ENCODE results near the gene CPE.

The CPE gene

DNA sequence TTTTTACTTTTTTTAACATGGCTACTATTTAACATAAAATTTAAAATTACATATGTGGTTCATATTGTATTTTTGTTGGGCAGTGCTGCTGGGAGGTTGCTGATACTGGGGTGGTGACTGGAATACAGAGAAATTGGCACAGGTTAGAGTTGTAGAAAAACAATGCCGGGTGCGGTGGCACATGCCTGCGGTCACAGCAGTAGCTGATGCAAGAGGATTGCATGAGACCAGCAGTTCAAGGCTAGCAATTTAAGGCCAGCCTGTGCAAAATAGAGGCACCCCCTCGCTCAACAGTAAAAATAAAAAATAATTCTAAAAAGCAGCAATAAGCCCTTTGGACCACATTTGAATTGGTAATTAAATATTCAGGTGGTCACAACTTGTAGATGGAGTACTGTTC, 11.8 kb upstream of the CPE start:
- no peak for DNase-seq

DNA sequence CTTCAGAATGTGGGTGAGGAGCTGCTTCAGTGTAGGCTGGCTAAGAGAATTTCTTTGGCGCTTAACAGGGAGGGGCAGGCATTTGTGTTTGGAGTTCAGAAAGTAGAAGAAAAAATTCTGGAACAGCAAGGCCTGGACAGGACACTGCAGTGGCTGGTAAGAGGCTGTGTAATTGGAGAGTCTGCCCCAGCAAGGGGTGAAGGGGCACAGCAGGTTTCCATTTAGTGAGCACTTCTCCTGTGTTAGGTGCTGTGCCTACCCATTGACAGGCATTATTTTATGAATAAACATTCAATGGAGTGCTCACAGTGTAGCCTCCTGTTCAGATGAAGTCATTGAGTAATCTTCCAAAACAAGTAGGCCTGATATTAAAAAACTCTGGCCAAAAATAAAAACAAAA, 10.7 kb upstream of the CPE start:
- DNase-seq, result no peak

DNA sequence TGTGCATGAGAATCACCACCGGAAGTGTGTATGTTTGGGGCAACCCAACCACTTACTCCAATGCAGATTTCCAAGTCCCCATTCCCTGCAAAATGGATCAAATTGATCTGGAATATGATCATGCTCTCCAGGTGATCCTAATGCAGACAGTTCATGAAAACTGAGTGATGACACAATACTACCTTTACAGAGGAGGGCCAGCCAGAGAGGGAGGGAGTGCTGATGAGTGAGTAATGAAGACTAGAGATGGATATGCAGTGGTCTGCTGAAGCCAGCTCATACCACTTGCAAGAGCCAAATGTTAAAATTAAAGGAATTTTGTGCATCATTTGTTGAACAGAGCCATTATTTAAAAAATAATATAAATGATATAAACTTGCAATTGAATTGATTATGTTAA, 10.2 kb upstream of the CPE start:
- DNase-seq, result no peak

DNA sequence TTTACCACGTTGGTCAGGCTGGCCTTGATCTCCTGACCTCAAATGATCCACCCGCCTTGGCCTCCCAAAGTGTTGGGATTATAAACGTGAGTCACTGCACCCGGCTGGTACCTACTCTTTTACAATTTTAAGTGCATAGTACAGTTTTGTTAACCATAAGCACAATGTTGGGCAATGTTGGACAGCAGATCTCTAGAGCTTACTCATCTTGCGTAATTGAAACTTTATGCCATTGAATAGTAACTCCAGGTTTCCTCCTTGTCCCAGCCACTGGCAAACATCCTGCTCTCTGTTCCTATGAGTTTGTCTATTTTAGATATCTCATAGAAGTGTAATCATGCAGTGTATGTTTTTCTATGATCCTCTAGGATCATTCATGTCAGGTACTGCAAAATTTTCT, 9.3 kb upstream of the CPE start:
- no peak for DNase-seq

DNA sequence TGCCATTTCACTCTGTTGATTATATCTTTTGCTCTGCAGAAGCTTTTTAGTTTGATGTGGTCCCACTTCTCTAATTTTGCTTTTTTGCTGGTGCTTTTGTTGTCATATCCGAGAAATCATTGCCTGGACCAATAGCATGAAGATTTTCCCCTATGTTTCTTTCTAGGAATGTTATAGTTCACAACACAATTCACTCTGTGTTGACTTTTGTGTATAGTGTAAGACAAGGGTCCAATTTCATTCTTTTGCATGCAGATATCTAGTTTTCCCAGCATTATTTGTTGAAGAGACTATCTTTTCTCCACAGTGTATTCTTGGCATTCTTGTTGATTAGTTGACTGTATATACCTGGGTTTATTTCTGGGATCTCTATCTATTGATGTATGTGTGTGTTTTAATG, 8.3 kb upstream of the CPE start:
- DNase-seq, result no peak

DNA sequence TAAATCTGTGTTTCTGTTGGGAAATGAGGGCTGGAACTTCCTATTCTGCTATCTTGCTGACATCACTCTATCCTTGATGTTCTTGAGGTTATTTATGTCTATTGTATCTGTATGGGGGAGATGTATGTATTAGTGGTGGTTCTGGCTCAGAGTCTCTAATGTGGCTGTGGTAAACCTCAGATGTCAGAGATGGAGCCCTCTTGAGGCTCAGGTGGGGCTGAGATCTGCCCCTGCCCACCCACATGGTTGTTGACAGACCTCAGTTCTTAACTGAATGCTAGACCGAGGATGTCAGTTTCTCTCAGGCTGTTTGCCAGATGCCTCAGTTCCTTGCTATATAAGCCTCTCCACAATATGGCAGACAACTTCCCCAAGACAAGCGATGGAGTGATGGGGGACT, 3.3 kb upstream of the CPE start:
- DNase-seq, result no peak

DNA sequence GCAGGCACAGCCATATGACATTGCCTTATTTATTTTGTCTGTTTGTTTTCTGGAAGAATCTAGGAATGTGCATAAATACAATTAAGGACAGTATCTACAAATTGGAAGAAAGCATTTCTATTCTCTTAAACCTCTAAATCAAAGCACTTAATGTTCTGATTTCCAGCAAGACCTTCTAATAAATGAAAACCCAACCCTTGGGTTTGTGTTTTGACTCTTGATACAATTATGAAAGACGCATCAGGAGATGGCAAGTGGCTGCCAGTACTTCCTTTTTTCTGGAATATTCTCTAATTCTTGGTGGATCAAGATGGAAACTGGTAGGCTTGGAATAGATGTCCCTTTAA, 437 bp upstream of the CPE start:
- DNase-seq, result no peak

DNA sequence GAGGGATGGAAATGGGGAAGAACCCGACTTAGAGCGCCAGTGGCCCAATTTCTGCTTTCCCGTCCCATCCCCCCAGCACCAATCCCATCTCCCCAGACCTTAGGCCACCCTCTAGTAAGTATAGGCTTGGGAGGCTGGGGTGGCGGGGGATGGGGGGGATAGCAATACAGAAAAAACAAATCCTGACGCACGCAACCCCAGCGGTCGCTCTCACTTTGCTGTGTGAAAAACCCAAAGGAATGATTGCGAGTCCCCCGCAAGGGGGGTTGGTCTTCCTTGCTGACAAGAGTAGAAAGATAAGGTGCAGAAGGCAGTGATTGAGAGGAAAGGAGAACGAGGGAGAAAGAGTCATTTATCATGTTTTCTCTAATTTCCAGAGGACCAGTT, 863 bp downstream of the CPE start:
- DNase-seq, result no peak

DNA sequence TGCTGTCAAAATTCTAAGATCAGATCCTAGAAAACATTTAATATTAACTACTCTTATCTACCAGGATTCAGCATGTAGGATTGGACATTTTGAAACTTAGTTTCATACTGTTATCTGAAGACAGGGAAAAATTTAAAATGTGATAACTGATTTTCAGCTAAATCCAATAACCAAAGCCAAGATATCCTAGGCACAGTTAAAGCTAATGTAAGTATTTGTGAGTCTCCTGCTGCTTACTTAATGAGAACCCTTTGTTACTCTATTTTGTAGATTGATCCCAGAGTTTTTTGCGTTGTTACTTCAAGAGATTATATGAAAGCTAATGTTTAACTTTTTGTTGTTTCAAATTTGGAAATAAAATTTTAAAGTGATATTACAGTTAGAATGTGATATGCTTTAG, 2.0 kb downstream of the CPE start:
- DNase-seq, result no peak

DNA sequence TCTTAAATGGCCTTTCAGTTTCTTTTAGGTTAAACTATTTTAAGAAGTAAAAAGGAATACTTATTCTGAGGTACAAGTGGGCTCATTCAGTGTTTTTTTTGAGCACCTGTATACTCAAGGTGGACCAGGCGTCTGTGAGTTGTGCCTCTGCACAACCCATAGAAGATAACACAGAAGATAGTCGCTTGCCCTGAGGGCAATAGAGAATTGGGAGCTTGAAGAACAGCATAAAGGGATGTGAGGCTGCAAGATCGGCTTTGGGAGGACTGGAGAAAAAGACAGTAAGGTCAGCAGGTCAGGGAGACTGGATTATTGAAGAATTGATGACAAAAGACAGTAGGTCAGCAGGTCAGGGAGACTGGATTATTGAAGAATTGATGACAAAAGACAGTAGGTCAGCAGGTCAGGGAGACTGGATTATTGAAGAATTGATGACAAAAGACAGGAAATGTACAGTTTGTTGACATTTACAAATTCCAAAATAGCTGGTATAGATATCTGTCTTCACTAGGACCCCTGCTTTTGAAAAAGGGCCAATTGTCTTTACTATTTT, 3.1 kb downstream of the CPE start:
- DNase-seq, result no peak

DNA sequence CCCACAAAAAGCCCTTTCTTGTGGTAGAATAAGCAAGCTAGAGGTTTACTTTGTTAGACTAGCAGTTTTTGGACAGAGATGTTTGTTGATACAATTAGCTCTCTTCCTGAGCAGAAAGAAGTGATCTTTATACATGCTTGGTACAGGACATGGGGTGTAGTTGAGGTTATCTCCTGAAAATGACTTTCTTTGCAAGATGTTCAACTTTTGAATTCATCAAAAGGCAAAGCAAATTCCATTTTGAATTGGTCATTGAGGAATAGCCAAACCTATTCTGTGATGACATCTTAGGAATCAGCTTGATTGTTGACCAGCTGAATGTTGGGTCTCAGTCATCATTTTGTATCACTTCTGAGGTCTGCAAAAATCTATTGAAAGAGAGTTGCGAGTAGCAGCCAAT, 3.8 kb downstream of the CPE start:
- DNase-seq, result no peak

DNA sequence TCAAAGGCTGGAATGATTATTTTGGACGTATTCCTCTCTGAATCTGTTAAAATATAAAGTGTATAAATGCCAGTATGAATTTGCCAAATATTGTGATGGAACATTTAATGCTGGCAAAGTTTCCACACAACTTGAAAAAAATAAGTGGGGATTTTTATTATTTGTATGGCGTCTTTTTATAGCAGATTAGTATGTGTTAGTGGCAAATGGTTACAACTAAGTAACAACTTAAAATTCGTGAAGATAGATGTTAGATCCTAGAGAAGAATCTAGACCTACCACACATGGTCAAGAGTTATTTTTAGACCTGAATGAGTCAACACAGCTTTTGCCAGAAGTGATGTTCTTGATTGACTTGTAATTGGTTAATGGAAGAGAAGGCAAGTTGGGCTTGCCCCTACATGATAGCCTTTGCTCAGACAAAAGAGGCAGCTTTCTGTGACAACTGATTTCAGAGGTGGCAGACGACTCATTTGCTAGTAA, 4.8 kb downstream of the CPE start:
- DNase-seq, result no peak

DNA sequence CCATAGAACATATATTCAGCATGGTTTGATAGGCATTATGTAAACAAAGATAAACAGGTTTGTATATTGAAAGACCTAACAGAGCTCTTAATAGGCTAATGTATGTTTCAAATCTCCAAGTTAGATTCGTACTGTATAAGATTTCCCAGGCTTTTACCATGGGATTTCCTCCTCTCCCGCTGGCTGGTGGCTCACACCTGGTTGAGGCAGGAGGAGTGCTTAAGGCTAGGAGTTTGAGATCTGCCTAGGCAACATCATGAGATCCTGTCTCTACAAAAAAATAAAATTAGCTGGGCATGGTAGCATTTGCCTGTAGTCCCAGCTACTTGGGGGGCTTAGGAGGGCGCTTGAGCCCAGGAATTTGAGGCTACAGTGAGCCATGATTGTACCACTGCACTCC, 5.4 kb downstream of the CPE start:
- no peak for DNase-seq

DNA sequence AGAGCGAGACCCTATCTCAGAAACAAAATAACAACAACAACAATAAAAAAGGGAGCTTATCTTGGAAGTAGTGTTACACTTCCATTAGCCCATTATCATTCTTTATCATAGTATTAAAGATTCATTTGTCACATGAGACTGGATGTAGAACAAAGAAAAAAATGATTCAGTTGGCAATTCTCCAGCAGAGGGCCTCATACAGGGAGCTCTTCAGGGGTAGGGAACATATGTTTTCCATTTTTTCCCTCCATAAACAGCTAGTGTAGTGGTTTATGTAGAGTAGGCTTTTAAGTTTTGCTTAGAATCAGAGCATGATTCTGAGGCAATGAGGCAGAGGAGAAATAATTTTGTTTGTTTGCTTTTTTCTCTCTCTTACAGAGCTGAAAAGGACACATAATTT, 5.8 kb downstream of the CPE start:
- DNase-seq, result no peak

DNA sequence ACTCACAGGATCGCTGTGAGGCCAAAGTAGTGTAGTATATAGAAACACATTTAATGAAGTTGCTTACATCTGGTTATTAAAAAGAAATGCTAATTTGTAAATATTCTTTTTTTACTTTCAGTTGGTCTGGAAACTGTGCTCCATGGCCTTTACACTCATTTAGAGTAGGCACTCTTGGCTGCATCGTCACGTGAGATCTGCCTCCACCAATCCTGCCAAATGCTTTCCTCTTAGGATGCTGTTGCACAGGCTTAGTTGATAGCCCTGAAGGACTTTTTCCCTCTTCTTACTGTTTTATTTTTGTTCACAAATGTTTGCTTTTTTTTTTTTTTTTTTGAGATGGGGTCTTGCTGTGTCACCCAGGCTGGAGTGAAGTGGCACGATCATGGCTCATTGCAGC, 6.3 kb downstream of the CPE start:
- DNase-seq, result no peak

DNA sequence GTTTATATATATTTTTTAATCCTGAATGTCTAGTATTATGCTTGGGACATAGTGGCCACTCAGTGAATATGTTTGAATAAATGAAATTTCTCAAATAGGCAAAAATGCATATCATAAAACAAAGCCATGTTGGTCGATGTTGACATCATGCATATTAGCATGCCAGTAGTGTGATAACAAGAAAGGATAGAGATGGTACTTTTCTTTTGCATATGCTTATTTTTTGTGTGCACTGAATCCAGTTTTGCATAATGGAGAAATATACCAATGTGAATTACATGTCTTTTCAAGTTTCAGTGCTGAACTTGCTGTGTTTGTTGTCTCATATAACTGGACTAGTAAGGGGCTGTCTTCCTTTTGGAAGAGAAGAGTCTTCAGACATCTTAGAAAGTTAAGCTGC, 7.5 kb downstream of the CPE start:
- DNase-seq, result no peak

DNA sequence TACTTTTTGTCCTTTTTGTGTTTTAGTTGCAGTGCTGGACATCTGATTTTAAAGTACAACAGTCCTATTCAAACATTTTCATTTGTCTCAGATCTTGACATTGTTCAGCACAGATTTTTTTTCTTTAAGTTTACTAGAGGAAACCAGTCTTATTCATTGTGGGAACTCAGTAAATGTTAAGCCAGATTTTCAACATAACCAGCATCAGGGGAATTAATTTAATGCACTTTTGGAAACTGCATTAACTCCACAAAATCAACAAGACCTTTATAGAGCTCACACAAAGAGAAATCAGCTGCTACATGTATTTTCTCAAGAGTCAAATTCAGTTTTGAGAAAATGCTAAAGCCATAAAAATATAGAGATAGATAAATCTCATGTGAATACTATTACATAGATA, 9.9 kb downstream of the CPE start:
- DNase-seq, result no peak

DNA sequence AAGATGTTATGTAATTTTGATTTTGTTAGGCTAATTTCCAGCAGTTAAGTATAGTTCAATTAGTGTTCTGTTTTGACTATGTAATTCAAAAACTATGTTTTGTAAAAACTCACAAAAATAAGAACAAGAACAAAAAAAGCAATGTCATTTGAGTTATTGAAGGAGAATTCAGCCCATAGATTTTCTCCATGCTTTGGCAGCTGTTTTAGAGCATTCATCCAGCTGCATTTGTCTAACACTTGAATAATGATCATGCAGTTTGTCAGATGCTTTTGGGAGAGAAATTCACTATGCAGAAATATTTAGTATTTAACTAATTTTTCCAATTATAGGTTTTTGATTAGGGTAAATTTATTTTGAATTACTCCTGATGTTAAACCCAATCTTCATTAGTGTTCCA, 14.2 kb downstream of the CPE start:
- no peak for DNase-seq

DNA sequence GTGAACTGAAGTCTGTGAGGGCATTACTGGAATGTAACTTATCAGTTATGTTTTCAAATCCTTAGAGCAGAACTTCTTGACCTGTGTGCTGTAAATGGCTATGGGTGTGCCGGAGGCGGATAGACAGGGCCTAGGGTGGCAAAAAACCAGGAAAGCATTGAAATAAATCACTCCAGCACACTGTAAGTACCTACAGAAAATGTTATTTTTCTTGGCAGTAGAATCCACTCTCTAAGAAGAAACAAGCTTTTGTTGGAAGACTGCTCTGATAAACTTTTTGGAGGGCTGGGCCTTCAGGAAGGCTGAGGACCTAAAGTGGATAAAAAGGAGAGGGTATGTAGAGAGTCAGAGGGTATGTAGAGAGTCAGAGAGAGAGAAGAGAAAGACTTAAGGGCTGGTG, 14.9 kb downstream of the CPE start:
- no peak for DNase-seq

DNA sequence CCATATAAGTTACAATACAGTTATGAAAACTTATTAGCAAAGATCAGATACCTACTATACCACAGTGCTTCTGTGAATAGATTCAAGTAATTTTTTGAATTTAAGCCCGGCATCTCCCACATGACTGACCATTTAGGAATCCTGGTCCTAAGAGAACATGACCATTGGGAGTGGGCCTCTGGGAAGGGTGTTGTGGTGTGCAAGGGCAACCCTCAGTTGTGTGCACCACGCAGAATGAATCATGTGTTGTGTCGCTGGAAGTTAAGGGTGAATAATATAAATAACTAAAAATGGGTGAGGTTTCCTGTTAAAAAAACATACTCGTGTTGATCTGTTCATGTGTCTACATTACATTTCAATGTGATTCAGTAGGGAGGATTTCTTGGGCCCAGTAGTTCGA, 15.5 kb downstream of the CPE start:
- no peak for DNase-seq

DNA sequence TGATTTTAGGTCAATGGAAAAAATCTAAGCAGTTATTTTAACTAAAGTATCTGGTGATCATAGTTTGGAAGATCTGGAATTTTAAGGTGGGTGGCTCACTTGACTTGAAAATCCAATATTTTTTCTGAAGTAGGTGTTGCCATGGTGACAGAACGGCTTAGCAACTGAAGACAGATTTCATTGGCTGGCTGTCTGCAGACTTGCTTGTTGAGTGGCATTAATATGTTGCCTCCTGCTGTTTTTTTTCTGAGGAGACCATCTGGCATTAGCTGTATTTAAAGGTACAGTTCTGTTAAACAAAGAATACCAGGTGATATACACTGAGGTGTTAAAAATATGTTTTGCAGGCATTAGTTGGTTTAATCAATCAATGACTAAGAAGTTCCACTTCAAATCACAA, 19.8 kb downstream of the CPE start:
- DNase-seq, result no peak

DNA sequence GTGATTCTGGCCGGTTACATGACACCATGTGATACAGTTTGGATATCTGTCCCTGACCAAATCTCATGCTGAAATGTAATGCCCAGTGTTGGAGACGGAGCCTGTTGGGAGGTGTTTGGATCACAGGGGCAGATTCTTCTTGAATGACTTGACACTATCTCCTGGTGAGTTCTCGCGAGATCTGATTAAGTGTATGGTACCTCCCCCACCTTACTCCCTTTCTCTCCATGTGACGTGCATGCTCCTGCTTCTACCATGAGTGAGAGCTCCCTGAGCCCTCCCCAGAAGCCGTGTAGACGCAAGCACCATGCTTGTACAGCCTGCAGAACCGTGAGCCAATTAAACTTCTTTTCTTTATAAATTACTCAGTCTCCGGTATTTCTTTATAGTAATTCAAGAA, 23.6 kb downstream of the CPE start:
- no peak for DNase-seq

DNA sequence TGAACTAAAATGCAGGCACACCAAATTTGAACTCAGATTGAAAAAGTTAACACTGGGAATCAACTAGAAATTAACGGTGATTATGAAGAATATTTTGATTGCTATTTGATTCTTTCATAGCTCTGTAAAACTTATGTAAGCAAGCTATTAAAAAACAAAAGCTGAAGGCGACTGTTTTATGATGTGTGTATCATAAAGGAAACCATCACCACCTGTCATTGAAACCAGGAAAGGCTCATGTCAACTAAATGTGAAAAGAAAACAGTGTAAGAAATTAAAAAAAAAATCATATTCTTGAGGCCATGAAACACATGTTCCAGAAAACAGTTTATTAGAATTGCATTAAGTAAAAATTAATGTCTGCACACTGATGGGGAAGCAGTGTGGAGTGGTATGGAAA, 24.2 kb downstream of the CPE start:
- DNase-seq, result no peak

DNA sequence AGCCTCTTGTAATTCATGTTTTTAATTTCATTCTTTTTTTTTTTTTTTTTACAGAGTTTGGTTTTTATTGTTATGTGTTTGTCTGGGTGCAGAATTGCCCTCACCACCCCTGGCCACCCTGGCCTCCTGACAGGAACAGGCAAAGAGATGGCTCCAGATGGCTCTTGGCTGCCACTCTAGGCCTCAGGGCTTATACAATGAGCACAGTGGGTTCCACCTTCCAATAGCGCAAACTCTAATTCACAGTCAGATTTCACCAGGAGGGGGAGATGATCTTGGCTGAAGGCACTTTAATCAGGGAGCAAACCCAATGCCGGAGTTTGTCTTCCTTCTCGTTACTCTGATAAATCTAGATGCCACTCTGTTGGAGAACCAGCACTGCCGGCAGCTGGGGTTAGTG, 24.8 kb downstream of the CPE start:
- no peak for DNase-seq

DNA sequence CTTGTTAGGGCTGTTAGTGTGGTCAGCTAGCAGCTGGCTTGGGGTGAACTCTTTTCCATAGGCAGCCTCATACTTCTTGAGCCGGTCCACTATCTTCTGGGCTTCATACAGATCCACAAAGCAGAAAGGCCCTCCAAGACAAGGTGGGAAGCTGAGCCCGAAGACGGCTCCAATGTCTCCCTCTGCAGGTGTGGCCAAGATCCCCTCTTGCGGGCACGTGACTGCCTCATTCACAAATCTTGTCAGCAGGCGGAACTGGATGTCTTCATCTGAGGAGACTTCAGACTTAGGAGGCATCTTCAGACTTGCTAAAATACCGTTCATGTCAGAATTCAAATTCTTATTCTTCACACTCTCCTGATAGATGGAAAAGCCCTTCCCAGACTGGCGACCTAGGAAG, 25.3 kb downstream of the CPE start:
- no peak for DNase-seq

DNA sequence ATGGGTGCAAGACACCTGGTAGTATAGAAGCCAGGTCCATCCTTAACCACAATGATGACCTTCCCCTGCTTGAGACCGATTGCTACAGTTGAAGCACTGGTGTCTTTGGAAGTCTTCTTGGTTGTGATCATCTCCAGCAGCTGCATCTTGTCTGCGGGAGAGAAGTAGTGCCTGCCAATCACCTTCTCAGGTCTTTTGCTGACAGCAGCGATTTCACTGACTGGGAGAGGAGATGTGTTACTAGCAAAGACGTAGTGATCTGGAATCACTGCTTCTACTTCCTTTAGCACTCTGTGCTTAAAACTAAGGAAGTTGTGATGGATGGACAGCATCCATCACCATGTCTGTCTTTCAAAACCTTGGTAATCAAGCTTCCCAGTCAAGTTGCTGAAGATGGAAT, 25.9 kb downstream of the CPE start:
- no peak for DNase-seq
